ENCODE data around the gene TRAPPC14.
A peak's percentile ranks its signal among the peaks of the same experiment; 100 is the strongest.
"Not testable (repeated sequence)": the region's sequence is repeated elsewhere in the genome, so short reads cannot be mapped to it uniquely, and the experiment has no call there.

TRAPPC14 gene

GRCh38 chr7:100132697-100133151, 25.8 kb downstream of the TRAPPC14 start:
- peak; percentile 99 for TF ChIP-seq CTCF (IDR thresholded peaks at IDR 0.05; ENCODE audit: low read depth, low read length, missing control alignments)
- H3K4me3 ChIP-seq (ENCODE audit: low read depth, low read length): no peak overlapping the region
- no peak for DNase-seq (ENCODE audit: low read depth)

DNA sequence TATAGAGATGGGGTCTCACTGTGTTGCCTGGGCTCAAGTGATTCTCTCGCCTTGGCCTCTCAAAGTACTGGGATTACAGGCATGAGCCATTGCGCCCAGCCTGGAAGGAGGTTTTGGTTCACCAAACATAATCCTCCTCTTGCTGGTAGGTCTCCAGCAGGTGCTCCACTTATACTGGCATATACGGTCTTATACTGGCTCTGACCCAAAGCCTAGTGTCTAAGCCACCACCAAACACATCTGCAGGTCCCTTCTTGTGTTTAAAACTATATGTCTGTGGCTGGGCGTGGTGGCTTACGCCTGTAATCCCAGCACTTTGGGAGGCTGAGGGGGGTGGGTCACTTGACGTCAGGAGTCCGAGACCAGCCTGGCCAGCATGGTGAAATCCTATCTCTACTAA, 26.4 kb downstream of the TRAPPC14 start:
- no peak for DNase-seq (ENCODE audit: low read depth)

GRCh38 chr7:100130608-100131453, 27.7 kb downstream of the TRAPPC14 start:
- DNase-seq (ENCODE audit: low read depth): no peak
- TF ChIP-seq CTCF (IDR thresholded peaks at IDR 0.05; ENCODE audit: low read depth, low read length, missing control alignments): peak; percentile 81
- no peak overlapping the region for H3K4me3 ChIP-seq (ENCODE audit: low read depth, low read length)

More for the DNA sequence above, 26.4 kb downstream of the TRAPPC14 start:
- no peak for TF ChIP-seq CTCF (IDR thresholded peaks at IDR 0.05; ENCODE audit: low read depth, low read length, missing control alignments)
- H3K4me3 ChIP-seq (ENCODE audit: low read depth, low read length): no peak overlapping the region

- H3K4me3 ChIP-seq (ENCODE audit: low read depth, low read length); DNase-seq (ENCODE audit: low read depth): not testable (repeated sequence)
Measured at GRCh38 chr7:100130220-100130607, 28.3 kb downstream of the TRAPPC14 start.

- TF ChIP-seq CTCF (IDR thresholded peaks at IDR 0.05; ENCODE audit: low read depth, low read length, missing control alignments): no peak
Measured at GRCh38 chr7:100128637-100128963, 29.9 kb downstream of the TRAPPC14 start.

GRCh38 chr7:100127866-100128636, 30.5 kb downstream of the TRAPPC14 start:
- no peak for DNase-seq (ENCODE audit: low read depth)
- H3K4me3 ChIP-seq (ENCODE audit: low read depth, low read length): peak overlapping the region; percentile 87
- TF ChIP-seq CTCF (IDR thresholded peaks at IDR 0.05; ENCODE audit: low read depth, low read length, missing control alignments): peak; percentile 9

More at GRCh38 chr7:100128637-100128963, 29.9 kb downstream of the TRAPPC14 start:
- no peak for DNase-seq (ENCODE audit: low read depth)
- no peak overlapping the region for H3K4me3 ChIP-seq (ENCODE audit: low read depth, low read length)
